CD4-positive, alpha-beta T cell treated with Interleukin-17A for 1 hour (primary cell): ENCODE results near the gene OSM.

ENCODE experiments used
- DNase-seq: peaks from one replicate; pipeline ENCODE4 v3.0.0-alpha.2; 2020

OSM gene

GRCh38 chr22:30261134-30261533 lies 5.5 kb downstream of the OSM start:
- DNase-seq: no peak

GRCh38 chr22:30260682-30261081 lies 6.0 kb downstream of the OSM start:
- DNase-seq: no peak

GRCh38 chr22:30260276-30260675 lies 6.4 kb downstream of the OSM start:
- no peak for DNase-seq

- no peak for DNase-seq
These were observed 12.3 kb downstream of the OSM start for GRCh38 chr22:30254314-30254713.

- DNase-seq: no peak
These were observed 13.3 kb downstream of the OSM start for GRCh38 chr22:30253205-30253852.

GRCh38 chr22:30252411-30253204 lies 14.0 kb downstream of the OSM start:
- no peak for DNase-seq

- no peak for DNase-seq
These were observed 14.9 kb downstream of the OSM start for GRCh38 chr22:30251711-30252110.

GRCh38 chr22:30250661-30251267 lies 15.9 kb downstream of the OSM start:
- DNase-seq: no peak

GRCh38 chr22:30250039-30250565 lies 16.5 kb downstream of the OSM start:
- no peak for DNase-seq

GRCh38 chr22:30249049-30250038 lies 17.3 kb downstream of the OSM start:
- no peak for DNase-seq

GRCh38 chr22:30248484-30248883 lies 18.2 kb downstream of the OSM start:
- DNase-seq: no peak

- DNase-seq: no peak
These were observed 18.7 kb downstream of the OSM start for GRCh38 chr22:30247974-30248373.

- no peak for DNase-seq
These were observed 19.1 kb downstream of the OSM start for GRCh38 chr22:30247561-30247960.

GRCh38 chr22:30246814-30247376 lies 19.8 kb downstream of the OSM start:
- DNase-seq: no peak

GRCh38 chr22:30245985-30246813 lies 20.5 kb downstream of the OSM start, which contains the start of gene LIF:
LIF (minus strand) TSS chr22:30246759; CDS start chr22:30246695, 64 bp downstream.
- DNase-seq: peak; percentile 45

GRCh38 chr22:30245181-30245984 lies 21.3 kb downstream of the OSM start:
- DNase-seq: no peak

GRCh38 chr22:30244641-30245040 lies 22.0 kb downstream of the OSM start:
- DNase-seq: no peak

GRCh38 chr22:30244066-30244465 lies 22.6 kb downstream of the OSM start:
- DNase-seq: no peak

- DNase-seq: no peak
These were observed 23.0 kb downstream of the OSM start for GRCh38 chr22:30243661-30244060.
